Memory B cell (primary cell): ENCODE results near the gene FASTKD3.

ENCODE experiments used
- ATAC-seq: fragments of 150-1000 bp; cut with Tn5 transposase; 2 replicates; pipeline ENCODE4 v1.10.0; 2021; ENCODE audit warnings: low read depth, mild to moderate bottlenecking, moderate library complexity
- DNase-seq, 2 donors: peaks; one replicate each; pipeline ENCODE4 v3.0.0; 2022; ENCODE audit warnings: low spot score in 2 of 2
- H3K27ac Mint-ChIP-seq: one replicate; pipeline ENCODE4 v1.8.0; 2022; ENCODE audit warnings: mild to moderate bottlenecking, moderate library complexity, mixed read lengths
- H3K27me3 Mint-ChIP-seq: one replicate; pipeline ENCODE4 v1.8.0; 2022; ENCODE audit warnings: mixed read lengths
- H3K36me3 Mint-ChIP-seq: one replicate; pipeline ENCODE4 v1.8.0; 2022; ENCODE audit warnings: mild to moderate bottlenecking, mixed read lengths
- H3K4me1 Mint-ChIP-seq: one replicate; pipeline ENCODE4 v1.8.0; 2022; ENCODE audit warnings: mixed read lengths
- H3K4me3 Mint-ChIP-seq: one replicate; pipeline ENCODE4 v1.8.0; 2022; ENCODE audit warnings: mild to moderate bottlenecking, moderate library complexity, mixed read lengths
- H3K9me3 Mint-ChIP-seq: one replicate; pipeline ENCODE4 v1.8.0; 2022; ENCODE audit warnings: mixed read lengths

FASTKD3 gene

DNA sequence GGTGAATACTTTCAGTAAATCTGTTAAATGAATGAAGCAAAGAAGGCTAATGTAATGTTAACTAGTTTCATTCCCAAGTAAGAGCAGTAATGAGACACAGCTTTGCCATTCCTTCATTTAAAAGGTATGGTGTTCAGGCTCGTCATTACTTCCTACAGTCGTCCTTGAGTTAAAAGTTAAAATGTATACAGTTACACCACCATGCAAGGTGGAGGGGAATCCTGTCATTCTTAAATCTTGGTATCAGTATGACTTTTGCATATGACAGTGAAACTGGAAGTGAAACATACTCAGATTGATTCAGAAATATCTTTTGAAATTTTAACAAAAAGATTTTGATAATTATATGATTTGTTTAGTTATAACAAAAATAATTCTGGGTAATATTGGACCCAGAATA lies 26.0 kb upstream of the FASTKD3 start:
- H3K27me3 Mint-ChIP-seq: no peaks in the 10 kb centered on the region
- no peak overlapping the region for H3K27ac Mint-ChIP-seq
- peaks cover 50% of the 10 kb centered on the region for H3K36me3 Mint-ChIP-seq
- peaks cover 2% of the 10 kb centered on the region for H3K4me1 Mint-ChIP-seq
- ATAC-seq: no peak
- no peaks in the 10 kb centered on the region for H3K9me3 Mint-ChIP-seq
- DNase-seq: no peak
- no peak overlapping the region for H3K4me3 Mint-ChIP-seq

DNA sequence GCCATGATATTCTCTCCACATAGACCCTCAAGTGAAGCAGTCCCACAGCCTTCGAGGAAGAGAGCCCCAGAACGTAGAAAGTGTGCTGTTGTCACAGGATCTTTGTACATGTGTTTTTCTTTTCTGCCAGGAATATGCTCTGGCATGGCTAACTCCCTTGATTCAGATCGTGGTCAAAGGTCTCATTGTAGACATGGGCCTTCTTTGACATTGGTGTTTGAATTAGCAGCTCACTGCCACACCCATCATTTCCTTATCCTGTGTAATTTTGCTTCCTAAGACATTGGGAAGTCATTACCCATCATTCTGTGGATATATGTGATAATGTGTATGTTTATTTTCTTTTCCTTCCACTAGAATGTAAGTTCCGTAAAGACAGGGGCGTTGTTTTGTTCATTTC lies 25.6 kb upstream of the FASTKD3 start:
- H3K9me3 Mint-ChIP-seq: no peaks in the 10 kb centered on the region
- H3K27ac Mint-ChIP-seq: no peak overlapping the region
- no peaks in the 10 kb centered on the region for H3K27me3 Mint-ChIP-seq
- DNase-seq (no peak), ATAC-seq (no peak)
- H3K36me3 Mint-ChIP-seq: peaks cover 49% of the 10 kb centered on the region
- peaks cover 2% of the 10 kb centered on the region for H3K4me1 Mint-ChIP-seq
- no peak overlapping the region for H3K4me3 Mint-ChIP-seq

DNA sequence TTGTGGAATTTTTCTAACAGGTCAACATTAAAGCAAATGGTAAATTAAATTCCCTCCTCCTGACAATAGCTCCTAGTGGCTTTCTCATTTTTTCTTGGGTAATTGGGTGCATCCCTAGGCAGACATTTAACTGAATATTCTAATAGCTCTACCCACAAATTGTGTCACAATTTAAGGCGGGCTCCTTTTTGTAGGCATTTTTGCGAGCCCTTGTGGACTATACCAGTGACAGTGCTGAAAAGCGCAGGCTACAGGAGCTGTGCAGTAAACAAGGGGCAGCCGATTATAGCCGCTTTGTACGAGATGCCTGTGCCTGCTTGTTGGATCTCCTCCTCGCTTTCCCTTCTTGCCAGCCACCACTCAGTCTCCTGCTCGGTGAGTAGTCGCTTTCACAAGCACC lies 20.1 kb upstream of the FASTKD3 start:
- H3K27me3 Mint-ChIP-seq: no peaks in the 10 kb centered on the region
- DNase-seq (no peak), ATAC-seq (no peak)
- H3K36me3 Mint-ChIP-seq: peaks cover 32% of the 10 kb centered on the region
- H3K27ac Mint-ChIP-seq: peak overlapping the region; percentile 45
- peaks cover 6% of the 10 kb centered on the region for H3K4me1 Mint-ChIP-seq
- H3K9me3 Mint-ChIP-seq: no peaks in the 10 kb centered on the region
- no peak overlapping the region for H3K4me3 Mint-ChIP-seq

DNA sequence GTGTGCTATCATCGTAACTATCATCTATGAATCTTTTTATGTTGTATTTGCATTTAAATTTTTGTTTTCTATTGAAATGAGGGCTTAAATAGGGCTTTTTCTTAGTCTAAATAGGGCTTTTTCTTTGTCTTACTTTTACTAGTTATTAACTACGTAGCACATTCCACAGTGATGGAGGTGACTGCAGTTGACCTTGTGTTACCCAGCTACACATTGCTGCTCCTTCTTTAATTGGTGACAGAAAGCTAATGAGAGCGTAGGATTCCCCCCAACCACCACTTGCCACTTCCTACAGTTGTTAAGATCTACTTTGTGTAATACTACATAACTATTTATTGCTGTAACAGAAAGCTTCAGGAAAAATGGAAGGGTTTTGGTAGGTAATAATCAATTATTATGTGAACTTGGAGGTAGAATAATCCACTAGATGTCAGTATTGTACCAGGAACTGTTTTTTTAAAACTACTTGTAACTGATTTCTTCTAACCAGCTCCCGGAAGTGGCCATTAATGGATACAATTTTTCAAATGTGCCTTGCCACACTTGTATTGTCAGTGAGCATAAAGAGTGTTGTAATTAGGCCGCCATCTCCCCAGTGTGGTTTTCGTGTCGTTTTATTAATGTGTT lies 18.1 kb upstream of the FASTKD3 start:
- H3K9me3 Mint-ChIP-seq: no peaks in the 10 kb centered on the region
- peak overlapping the region; percentile 28 for H3K27ac Mint-ChIP-seq
- peaks cover 29% of the 10 kb centered on the region for H3K36me3 Mint-ChIP-seq
- peaks cover 6% of the 10 kb centered on the region for H3K4me1 Mint-ChIP-seq
- no peak overlapping the region for H3K4me3 Mint-ChIP-seq
- no peaks in the 10 kb centered on the region for H3K27me3 Mint-ChIP-seq
- peak; percentile 51 for ATAC-seq
- DNase-seq: peak in 1 of 2 donors; percentile 20

DNA sequence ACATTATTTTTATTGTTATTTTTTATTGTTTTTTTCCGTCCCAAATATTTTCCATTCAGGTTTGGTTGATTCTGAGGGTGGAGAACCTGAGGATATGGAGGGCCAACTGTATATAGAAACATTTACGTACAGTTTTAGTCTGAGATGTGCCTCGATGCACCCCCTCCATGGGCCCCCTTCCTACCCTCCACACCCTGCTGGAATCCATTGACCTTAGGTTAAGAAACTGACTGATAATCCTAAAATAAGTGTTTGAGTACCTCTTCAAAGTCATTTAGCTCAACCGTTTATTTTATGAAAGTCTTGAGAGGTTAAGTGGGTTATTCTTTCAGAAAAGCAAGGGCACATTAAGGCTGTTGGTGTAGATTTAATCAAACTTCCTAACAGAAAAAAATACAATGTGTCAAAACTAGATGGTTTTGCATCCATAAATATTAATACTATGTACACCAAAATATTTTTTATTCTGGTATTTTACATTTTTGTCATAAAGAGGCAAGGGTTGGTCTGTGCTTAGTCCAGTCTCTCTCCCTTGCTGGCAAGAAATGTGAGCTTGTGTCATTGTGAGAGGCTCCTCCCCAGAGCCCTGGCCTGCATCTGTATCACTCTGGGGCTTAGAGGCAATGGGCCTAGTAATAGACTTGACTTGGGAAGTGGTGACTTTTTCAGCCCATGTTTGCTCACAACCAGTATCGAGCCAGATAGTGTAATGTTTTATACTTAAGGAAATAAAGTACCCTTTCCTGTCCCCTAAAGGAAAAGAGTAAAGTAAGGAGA lies 15.8 kb upstream of the FASTKD3 start:
- DNase-seq: no peak
- no peaks in the 10 kb centered on the region for H3K9me3 Mint-ChIP-seq
- H3K27me3 Mint-ChIP-seq: no peaks in the 10 kb centered on the region
- peaks cover 33% of the 10 kb centered on the region for H3K36me3 Mint-ChIP-seq
- peaks cover 6% of the 10 kb centered on the region for H3K4me1 Mint-ChIP-seq
- H3K4me3 Mint-ChIP-seq: no peak overlapping the region
- ATAC-seq: no peak
- peak overlapping the region; percentile 17 for H3K27ac Mint-ChIP-seq

DNA sequence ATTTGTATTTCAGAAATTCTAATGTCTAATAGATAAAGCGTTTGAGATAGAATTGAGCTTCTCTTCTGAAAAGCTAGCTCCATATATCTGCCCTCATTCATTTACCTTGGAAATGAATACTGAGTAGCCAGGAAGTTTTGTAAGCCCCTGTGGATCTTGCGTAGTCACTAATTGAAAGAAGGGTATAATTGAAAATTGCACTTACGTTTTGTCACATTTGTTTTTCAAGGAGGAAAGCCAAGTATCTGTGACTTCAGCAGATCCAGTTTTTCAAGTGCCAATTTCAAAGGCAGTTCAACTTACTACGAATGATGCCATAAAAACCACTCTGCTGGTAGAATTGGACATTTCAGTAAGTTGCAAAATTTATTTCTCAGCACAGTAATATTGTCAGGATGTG lies 14.1 kb upstream of the FASTKD3 start:
- peaks cover 29% of the 10 kb centered on the region for H3K36me3 Mint-ChIP-seq
- no peaks in the 10 kb centered on the region for H3K9me3 Mint-ChIP-seq
- DNase-seq (no peak), ATAC-seq (no peak)
- no peak overlapping the region for H3K4me3 Mint-ChIP-seq
- peaks cover 6% of the 10 kb centered on the region for H3K4me1 Mint-ChIP-seq
- no peaks in the 10 kb centered on the region for H3K27me3 Mint-ChIP-seq
- H3K27ac Mint-ChIP-seq: no peak overlapping the region

DNA sequence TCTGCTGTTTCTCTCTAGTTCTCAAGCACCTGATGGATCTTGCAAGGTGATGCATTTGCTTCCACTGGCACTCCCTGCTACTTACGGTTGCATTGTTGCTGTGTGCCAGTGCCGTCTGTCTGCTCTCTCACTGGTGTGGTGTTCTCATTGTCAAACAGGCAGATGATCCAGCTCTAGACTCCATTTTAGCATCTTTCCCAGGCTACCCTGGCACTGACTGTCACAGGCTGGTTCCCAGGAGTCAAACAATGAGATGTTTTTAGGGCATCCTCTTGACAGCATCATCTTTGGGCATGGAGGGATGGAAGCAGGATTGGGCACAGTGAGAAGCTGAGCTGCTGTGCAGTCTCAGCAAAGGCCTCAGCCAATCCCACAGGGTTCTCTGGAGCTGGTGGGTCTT lies 13.0 kb upstream of the FASTKD3 start:
- Mint-ChIP-seq H3K27me3 (no peaks in the 10 kb centered on the region), H3K36me3 (peaks cover 33% of the 10 kb centered on the region), H3K27ac (no peak overlapping the region), H3K9me3 (no peaks in the 10 kb centered on the region), H3K4me3 (no peak overlapping the region), H3K4me1 (peaks cover 6% of the 10 kb centered on the region)
- DNase-seq (no peak), ATAC-seq (no peak)

DNA sequence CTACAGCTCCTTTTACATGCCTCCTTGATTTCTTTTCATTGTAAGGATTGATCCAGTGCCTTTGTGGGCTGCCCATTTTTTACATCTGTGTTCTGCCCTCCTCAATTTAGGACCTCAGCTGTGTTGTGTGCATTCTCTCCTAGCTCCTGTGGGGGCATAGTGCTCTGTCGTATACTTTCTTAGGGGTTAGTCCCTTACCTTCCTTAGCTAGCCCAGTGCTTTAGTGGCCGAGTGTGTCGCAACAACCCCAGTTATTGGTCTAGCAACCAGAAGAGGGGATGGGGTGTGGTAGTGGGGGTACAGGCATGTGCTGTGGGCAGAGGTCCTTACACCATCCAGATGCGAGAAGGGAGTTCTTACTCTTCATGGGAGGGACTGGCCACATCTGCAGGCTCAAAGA lies 12.3 kb upstream of the FASTKD3 start:
- H3K4me3 Mint-ChIP-seq: no peak overlapping the region
- ATAC-seq: no peak
- peaks cover 10% of the 10 kb centered on the region for H3K4me1 Mint-ChIP-seq
- H3K27me3 Mint-ChIP-seq: no peaks in the 10 kb centered on the region
- DNase-seq: no peak
- peaks cover 35% of the 10 kb centered on the region for H3K36me3 Mint-ChIP-seq
- no peaks in the 10 kb centered on the region for H3K9me3 Mint-ChIP-seq
- no peak overlapping the region for H3K27ac Mint-ChIP-seq

DNA sequence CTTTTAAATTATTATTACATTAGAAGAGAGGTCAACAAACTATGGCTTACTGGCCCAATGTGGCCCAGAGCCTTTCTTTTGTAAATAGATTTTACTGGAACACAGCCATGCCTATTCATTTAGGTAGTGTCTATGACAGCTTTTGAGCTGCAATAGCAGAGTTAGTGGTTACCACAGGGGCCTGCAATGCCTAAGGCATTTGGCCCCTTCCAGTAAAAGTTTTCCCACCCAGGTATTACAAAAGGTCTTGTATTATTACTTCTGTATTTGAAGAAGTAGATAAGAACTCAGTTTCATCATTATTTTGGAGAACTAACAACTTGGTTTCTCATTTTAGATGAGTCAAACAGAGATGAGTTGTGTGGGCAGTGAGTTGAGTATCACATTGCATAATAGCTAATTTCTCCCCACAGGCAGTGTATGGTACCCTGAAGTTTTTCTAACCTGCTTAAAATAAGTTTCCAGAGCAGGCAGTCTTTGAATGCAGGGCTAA lies 9.6 kb upstream of the FASTKD3 start:
- no peak for ATAC-seq
- H3K36me3 Mint-ChIP-seq: peaks cover 36% of the 10 kb centered on the region
- H3K27ac Mint-ChIP-seq: peak overlapping the region; percentile 6
- peaks cover 15% of the 10 kb centered on the region for H3K4me1 Mint-ChIP-seq
- DNase-seq: no peak
- H3K27me3 Mint-ChIP-seq: no peaks in the 10 kb centered on the region
- no peaks in the 10 kb centered on the region for H3K9me3 Mint-ChIP-seq
- H3K4me3 Mint-ChIP-seq: no peak overlapping the region

DNA sequence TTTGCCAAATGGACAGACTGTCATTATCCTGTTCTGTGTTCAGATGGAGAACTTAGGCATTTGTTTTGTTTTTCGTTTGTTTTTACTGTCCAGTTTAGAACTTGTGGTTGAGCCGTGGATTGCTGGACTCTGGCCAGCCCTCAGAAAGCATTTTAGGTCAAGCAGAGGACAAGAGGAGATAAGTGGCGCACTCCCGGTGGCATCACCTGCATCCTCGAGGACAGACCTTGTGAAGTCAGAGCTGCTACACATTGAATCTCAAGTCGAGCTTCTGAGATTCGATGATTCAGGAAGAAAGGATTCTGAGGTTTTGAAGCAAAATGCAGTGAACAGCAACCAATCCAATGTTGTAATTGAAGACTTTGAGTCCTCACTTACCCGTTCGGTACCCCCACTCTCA lies 9.0 kb upstream of the FASTKD3 start:
- no peaks in the 10 kb centered on the region for H3K27me3 Mint-ChIP-seq
- no peak for ATAC-seq
- H3K4me3 Mint-ChIP-seq: no peak overlapping the region
- DNase-seq: no peak
- no peaks in the 10 kb centered on the region for H3K9me3 Mint-ChIP-seq
- H3K36me3 Mint-ChIP-seq: peaks cover 31% of the 10 kb centered on the region
- H3K4me1 Mint-ChIP-seq: peaks cover 21% of the 10 kb centered on the region
- H3K27ac Mint-ChIP-seq: peak overlapping the region; percentile 16

DNA sequence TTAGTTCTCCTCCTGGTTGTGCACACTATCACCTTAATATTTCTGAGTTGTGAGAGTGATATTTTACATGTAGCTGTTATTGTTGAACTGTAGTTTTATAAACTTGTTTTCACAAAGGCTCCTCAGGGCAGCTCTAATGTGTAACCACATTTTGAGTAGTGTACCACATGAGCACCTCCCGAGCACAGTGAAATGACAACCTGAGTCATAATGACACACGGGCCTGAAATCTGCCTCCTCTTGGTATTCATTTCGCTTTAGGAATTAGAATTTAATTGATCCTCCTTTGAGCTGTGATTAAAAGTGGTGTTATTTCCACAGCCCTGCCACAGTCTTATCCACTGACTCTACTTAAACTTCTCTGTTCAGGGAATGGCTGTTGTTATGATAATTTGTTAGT lies 8.0 kb upstream of the FASTKD3 start:
- H3K27me3 Mint-ChIP-seq: no peaks in the 10 kb centered on the region
- no peak overlapping the region for H3K4me3 Mint-ChIP-seq
- peaks cover 32% of the 10 kb centered on the region for H3K36me3 Mint-ChIP-seq
- H3K27ac Mint-ChIP-seq: peak overlapping the region; percentile 11
- peaks cover 28% of the 10 kb centered on the region for H3K4me1 Mint-ChIP-seq
- H3K9me3 Mint-ChIP-seq: no peaks in the 10 kb centered on the region
- DNase-seq: no peak
- no peak for ATAC-seq

DNA sequence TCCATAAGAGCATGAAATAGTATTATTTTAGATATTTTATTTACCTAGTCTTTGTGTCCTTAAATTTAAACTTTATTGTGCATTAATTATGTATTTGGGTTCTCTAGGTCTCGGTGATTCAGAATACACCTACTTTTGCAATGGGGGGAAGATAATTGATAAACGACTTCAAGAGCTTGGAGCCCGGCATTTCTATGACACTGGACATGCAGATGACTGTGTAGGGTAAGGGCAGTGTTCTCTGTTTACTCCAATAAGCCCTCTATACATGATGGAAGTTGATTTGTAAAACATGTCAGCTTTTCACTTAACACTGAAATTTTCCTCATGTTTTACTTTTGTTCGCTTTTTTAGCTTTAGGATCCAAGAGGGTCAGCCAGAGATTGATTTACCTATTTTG lies 6.3 kb upstream of the FASTKD3 start:
- ATAC-seq: no peak
- Mint-ChIP-seq H3K27ac (no peak overlapping the region), H3K9me3 (no peaks in the 10 kb centered on the region), H3K4me1 (peaks cover 43% of the 10 kb centered on the region), H3K4me3 (no peak overlapping the region), H3K36me3 (peaks cover 25% of the 10 kb centered on the region), H3K27me3 (no peaks in the 10 kb centered on the region)
- no peak for DNase-seq

DNA sequence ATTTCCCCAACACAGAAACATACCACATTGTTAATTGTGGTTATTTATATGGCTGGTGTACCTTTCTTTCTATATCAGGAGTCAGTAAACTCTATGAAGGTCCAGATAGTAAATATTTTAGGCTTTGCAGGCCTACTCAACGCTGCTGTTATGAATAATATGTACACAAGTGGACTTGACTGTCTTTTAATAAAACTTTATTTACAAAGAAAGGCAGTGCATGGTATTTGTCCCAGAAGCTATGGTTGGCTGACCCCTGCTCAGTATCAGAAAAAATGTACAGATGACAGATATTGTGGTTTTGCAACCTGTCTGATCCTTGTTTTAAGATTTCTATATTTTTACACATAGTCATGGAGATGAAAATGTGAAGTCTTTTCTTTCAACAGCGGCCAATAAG lies 5.8 kb upstream of the FASTKD3 start:
- Mint-ChIP-seq H3K4me1 (peaks cover 48% of the 10 kb centered on the region), H3K9me3 (no peaks in the 10 kb centered on the region)
- ATAC-seq: no peak

DNA sequence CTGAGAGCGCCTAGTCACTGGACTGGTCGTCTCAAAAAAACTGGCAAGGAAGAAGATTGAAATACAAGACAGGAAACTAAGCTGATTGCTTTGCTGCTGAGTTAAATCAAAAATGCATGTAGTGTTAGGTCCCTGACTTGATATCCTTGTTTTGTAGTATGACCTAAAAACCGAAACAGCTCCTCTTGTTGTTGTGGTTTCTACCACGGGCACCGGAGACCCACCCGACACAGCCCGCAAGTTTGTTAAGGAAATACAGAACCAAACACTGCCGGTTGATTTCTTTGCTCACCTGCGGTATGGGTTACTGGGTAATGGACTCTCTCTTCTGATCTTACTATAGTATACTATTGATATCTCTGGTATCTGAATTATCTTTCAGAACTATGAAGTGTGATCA lies 4.4 kb upstream of the FASTKD3 start:
- H3K4me1 Mint-ChIP-seq: peaks cover 51% of the 10 kb centered on the region
- ATAC-seq (no peak), DNase-seq (no peak)
- H3K9me3 Mint-ChIP-seq: no peaks in the 10 kb centered on the region
- H3K4me3 Mint-ChIP-seq: peak overlapping the region; percentile 52
- H3K36me3 Mint-ChIP-seq: peaks cover 21% of the 10 kb centered on the region
- H3K27ac Mint-ChIP-seq: peak overlapping the region; percentile 79
- no peaks in the 10 kb centered on the region for H3K27me3 Mint-ChIP-seq

More for the DNA sequence above, 5.8 kb upstream of the FASTKD3 start:
- H3K4me3 Mint-ChIP-seq: no peak overlapping the region
- H3K27me3 Mint-ChIP-seq: no peaks in the 10 kb centered on the region
- no peak overlapping the region for H3K27ac Mint-ChIP-seq
- peaks cover 25% of the 10 kb centered on the region for H3K36me3 Mint-ChIP-seq
- DNase-seq: no peak
